Tibial artery (tissue), 4 donors: ENCODE data around the gene HMGCL.

Experiments used
- DNase-seq, 2 donors: peaks; one replicate each; pipeline ENCODE4 v3.0.0-alpha.2; 2019
- H3K27ac ChIP-seq, 2 donors: fragments of 200-600 bp; sonication (generic) in 1 of 2; 1 replicate in 1 of 2; 2 replicates in 1 of 2; pipeline ENCODE4 v1.5.1; 2018 to 2019; ENCODE audit warnings: mild to moderate bottlenecking in 1 of 2
- H3K27me3 ChIP-seq, 2 donors: fragments of 200-600 bp; sonication (generic) in 1 of 2; one replicate each; pipeline versions ENCODE4 v1.5.1 to v1.6.0; 2016 to 2019
- H3K36me3 ChIP-seq, 3 donors: fragments of 200-600 bp; sonication (generic) in 2 of 3; one replicate each; pipeline ENCODE4 v1.5.1; 2016 to 2019; ENCODE audit warnings: mild to moderate bottlenecking in 2 of 3
- H3K4me1 ChIP-seq, 4 donors: fragments of 200-600 bp; sonication (generic) in 2 of 4; 1 replicate in 3 of 4; 2 replicates in 1 of 4; pipeline ENCODE4 v1.5.1; 2016 to 2019
- H3K4me3 ChIP-seq, 2 donors: fragments of 200-600 bp; sonication (generic) in 1 of 2; 1 replicate in 1 of 2; 2 replicates in 1 of 2; pipeline ENCODE4 v1.5.1; 2018 to 2019; ENCODE audit warnings: mild to moderate bottlenecking in 2 of 2
- H3K9me3 ChIP-seq, 3 donors: fragments of 200-600 bp; sonication (generic) in 1 of 3; one replicate each; pipeline ENCODE4 v1.5.1; 2016 to 2019
- CTCF ChIP-seq, 2 experiments: fragments of 200-600 bp in 1 of 2; fragments of 450-650 bp in 1 of 2; IDR thresholded peaks; one replicate each; pipeline ENCODE4 v1.5.1; 2017 to 2019; ENCODE audit warnings: antibody characterized with exemption in 2 of 2, mild to moderate bottlenecking in 1 of 2, moderate library complexity in 1 of 2
- intact Hi-C: fragments of 100-400 bp; cut with DNase I; formaldehyde crosslinking; loops from one replicate; pipeline ENCODE4 v1.15.0; 2023; ENCODE audit warnings: low total_unique reads

HMGCL gene

GRCh38 chr1:23759277-23759676 is 66.0 kb downstream of the HMGCL start:
- Histone ChIP-seq H3K27me3 (no peaks in the 10 kb centered on the region), H3K4me1 (no peaks in the 10 kb centered on the region), H3K27ac (no peak overlapping the region), H3K4me3 (no peak overlapping the region), H3K36me3 (peaks cover 65 to 96% (median 71%) of the 10 kb centered on the region in 3 donors), H3K9me3 (no peaks in the 10 kb centered on the region)
- intact Hi-C loops = no loop called here
- no peak for DNase-seq
- TF ChIP-seq CTCF (IDR thresholded peaks at IDR 0.05) = no peak

GRCh38 chr1:23757812-23758211 is 67.4 kb downstream of the HMGCL start:
- Histone ChIP-seq H3K36me3 (peaks cover 76 to 98% (median 79%) of the 10 kb centered on the region in 3 donors), H3K27ac (no peak overlapping the region), H3K27me3 (no peaks in the 10 kb centered on the region), H3K9me3 (no peaks in the 10 kb centered on the region), H3K4me1 (no peaks in the 10 kb centered on the region), H3K4me3 (no peak overlapping the region)
- no peak for TF ChIP-seq CTCF (IDR thresholded peaks at IDR 0.05)
- DNase-seq = no peak
- intact Hi-C loops = no loop called here

DNA sequence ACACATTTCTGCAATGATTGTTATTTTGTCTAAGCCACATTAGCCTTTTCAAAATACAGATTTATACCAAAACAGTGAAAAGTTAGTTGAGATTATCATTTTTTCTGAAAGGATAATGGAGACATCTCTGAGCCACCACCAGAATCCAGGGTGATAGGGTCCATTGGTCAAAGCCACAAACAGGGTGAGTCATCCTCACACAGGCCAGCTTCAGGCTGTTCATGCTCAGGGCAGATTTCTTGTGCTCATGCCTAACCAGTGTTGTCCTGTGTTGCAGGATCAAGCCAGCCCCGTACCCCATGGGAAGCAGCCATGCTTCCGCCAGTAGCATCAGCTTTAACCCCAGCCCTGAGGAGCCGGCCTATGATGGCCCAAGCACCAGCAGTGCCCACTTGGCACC is 68.6 kb downstream of the HMGCL start:
- Histone ChIP-seq H3K27me3 (no peaks in the 10 kb centered on the region), H3K27ac (no peak overlapping the region), H3K36me3 (peaks cover 88 to 100% (median 91%) of the 10 kb centered on the region in 3 donors), H3K4me3 (no peak overlapping the region), H3K9me3 (no peaks in the 10 kb centered on the region), H3K4me1 (no peaks in the 10 kb centered on the region)
- TF ChIP-seq CTCF (IDR thresholded peaks at IDR 0.05) = no peak
- no peak for DNase-seq
- intact Hi-C loops = no loop called here

DNA sequence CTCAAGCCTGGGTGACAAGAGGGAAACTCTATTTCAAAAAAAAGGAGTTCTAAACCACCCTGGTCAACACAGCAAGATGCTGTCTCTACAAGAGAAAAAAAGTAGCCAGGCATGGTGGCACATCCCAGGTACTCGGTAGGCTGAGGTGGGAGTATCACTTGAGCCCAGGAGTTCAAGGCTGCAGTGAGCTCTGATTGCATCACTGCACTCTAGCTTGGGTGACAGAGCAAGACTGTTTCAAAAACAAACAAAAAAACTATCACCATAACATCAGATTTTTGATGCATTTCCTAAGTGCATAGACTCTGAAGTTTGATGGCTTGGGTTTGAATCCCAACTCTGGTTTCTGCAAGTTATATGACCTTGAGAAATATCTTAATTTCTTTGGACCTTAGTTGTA is 72.3 kb downstream of the HMGCL start:
- intact Hi-C loops = no loop called here
- Histone ChIP-seq H3K36me3 (peaks cover 78 to 79% (median 79%) of the 10 kb centered on the region in 3 donors), H3K4me1 (peaks cover 0 to under 1% (median 0%) of the 10 kb centered on the region in 4 donors), H3K9me3 (no peaks in the 10 kb centered on the region), H3K27ac (no peak overlapping the region), H3K4me3 (no peak overlapping the region), H3K27me3 (no peaks in the 10 kb centered on the region)
- DNase-seq = no peak
- TF ChIP-seq CTCF (IDR thresholded peaks at IDR 0.05) = no peak
